GM19463 (cell line): Measurements from ENCODE around the gene HMSD.

Source experiments
- ATAC-seq: cut with Tn5 transposase; IDR thresholded peaks from one replicate; pipeline ENCODE4 v1.9.1; 2021; ENCODE audit warnings: mild to moderate bottlenecking, moderate library complexity; ENCODE audit not compliant: unreplicated experiment

The HMSD gene

GRCh38 chr18:63986885-63987284 is 37.8 kb downstream of the HMSD start:
- no peak for ATAC-seq

- ATAC-seq = no peak
These were observed 38.6 kb downstream of the HMSD start for GRCh38 chr18:63987743-63988142.

- no peak for ATAC-seq
These were observed 43.6 kb downstream of the HMSD start for GRCh38 chr18:63992751-63993150.

GRCh38 chr18:63994783-63995399 is 45.8 kb downstream of the HMSD start:
- ATAC-seq = no peak

- ATAC-seq = no peak
These were observed 47.9 kb downstream of the HMSD start for GRCh38 chr18:63997041-63997440.

- ATAC-seq = no peak
These were observed 48.5 kb downstream of the HMSD start for GRCh38 chr18:63997606-63998005.

- no peak for ATAC-seq
These were observed 50.8 kb downstream of the HMSD start for GRCh38 chr18:63999871-64000270.

GRCh38 chr18:64002581-64002980 is 53.5 kb downstream of the HMSD start:
- no peak for ATAC-seq

- ATAC-seq = no peak
These were observed 60.2 kb downstream of the HMSD start for GRCh38 chr18:64009305-64009704.
